PC-3 (cell line): ENCODE measurements around the gene VWA8. TPM values are rescaled to one million over a fixed set of nuclear protein-coding genes. Genes with fewer than 3 reads are reported as not detected.

Experiments
- ATAC-seq: fragments of 200-7000 bp; cut with Tn5 transposase; 2 replicates; pipeline ENCODE4 v1.9.1; 2020; ENCODE audit warnings: mild to moderate bottlenecking, moderate library complexity
- BruUV-seq: library from RNA; stranded (reverse); fragments of 400-500 nt; replicated peaks from 2 replicates; lab custom pipeline; 2021; lab: Mats Ljungman, UMichigan
- CTCF ChIA-PET: fragments of 300-600 bp; sonication (Branson Sonifier 250); formaldehyde crosslinking; loops from one replicate; lab custom pipeline; 2022; ENCODE audit warnings: antibody characterized with exemption; lab: Charles Lee
- POLR2A ChIA-PET: fragments of 300-600 bp; sonication (Branson Sonifier 250); formaldehyde crosslinking; loops from one replicate; lab custom pipeline; 2022; ENCODE audit warnings: antibody characterized with exemption; ENCODE audit not compliant: unreplicated experiment; lab: Charles Lee
- DNase-seq: peaks from one replicate; pipeline ENCODE4 v3.0.0-alpha.2; 2015
- H2AFZ ChIP-seq: fragments of 300-600 bp; sonication (generic); 2 replicates; pipeline ENCODE4 v1.6.0; 2016; ENCODE audit warnings: antibody characterized with exemption, low read length
- H3F3A ChIP-seq: fragments of 300-600 bp; sonication (generic); one replicate; pipeline ENCODE4 v1.6.0; 2017; ENCODE audit warnings: antibody characterized with exemption, low read length, control low read depth, mild to moderate bottlenecking; ENCODE audit not compliant: unreplicated experiment
- H3K27ac ChIP-seq: fragments of 300-600 bp; sonication (generic); 2 replicates; pipeline ENCODE4 v1.5.1; 2016; ENCODE audit warnings: mild to moderate bottlenecking, low read length
- H3K27me3 ChIP-seq: fragments of 300-600 bp; sonication (generic); 2 replicates; pipeline ENCODE4 v1.6.1; 2016; ENCODE audit warnings: low read length, mixed read lengths
- H3K36me3 ChIP-seq: fragments of 300-600 bp; sonication (generic); 2 replicates; pipeline ENCODE4 v1.6.1; 2016; ENCODE audit warnings: low read depth, mixed run types, low read length, mixed read lengths
- H3K4me1 ChIP-seq: fragments of 300-600 bp; sonication (generic); 2 replicates; pipeline ENCODE4 v1.5.1; 2016; ENCODE audit warnings: low read length; ENCODE audit not compliant: insufficient read depth
- H3K4me2 ChIP-seq: fragments of 300-600 bp; sonication (generic); 2 replicates; pipeline ENCODE4 v1.6.0; 2016; ENCODE audit warnings: low read length
- H3K4me3 ChIP-seq: fragments of 300-600 bp; sonication (generic); 2 replicates; pipeline ENCODE4 v1.5.1; 2016; ENCODE audit warnings: mild to moderate bottlenecking, low read length, mixed read lengths
- H3K79me2 ChIP-seq: fragments of 300-600 bp; sonication (generic); 2 replicates; pipeline ENCODE4 v1.6.1; 2017; ENCODE audit warnings: low read length, mixed read lengths
- H3K9ac ChIP-seq: fragments of 300-600 bp; sonication (generic); 2 replicates; pipeline ENCODE4 v1.6.0; 2016; ENCODE audit warnings: mild to moderate bottlenecking, low read length
- H3K9me2 ChIP-seq: fragments of 300-600 bp; sonication (generic); replicated peaks from 2 replicates; pipeline ENCODE4 v1.6.1; 2016; ENCODE audit warnings: mixed run types, low read length, mixed read lengths
- H3K9me3 ChIP-seq: fragments of 300-600 bp; sonication (generic); 2 replicates; pipeline ENCODE4 v1.6.1; 2016; ENCODE audit warnings: low read length, mixed read lengths
- H4K20me1 ChIP-seq: fragments of 300-600 bp; sonication (generic); 2 replicates; pipeline ENCODE4 v1.6.1; 2016; ENCODE audit warnings: low read length, mixed read lengths
- CTCF ChIP-seq: fragments of 300-600 bp; sonication (generic); conservative IDR thresholded peaks from 2 replicates; pipeline ENCODE4 v1.5.1; 2017; ENCODE audit warnings: antibody characterized with exemption, low read depth, mild to moderate bottlenecking, low read length
- EZH2 ChIP-seq: fragments of 300-600 bp; sonication (generic); IDR thresholded peaks from one replicate; pipeline ENCODE4 v1.6.1; 2017; ENCODE audit warnings: antibody characterized with exemption, mild to moderate bottlenecking, low read length; ENCODE audit not compliant: unreplicated experiment
- EZH2phosphoT487 ChIP-seq: fragments of 300-600 bp; sonication (generic); IDR thresholded peaks from 2 replicates; pipeline ENCODE4 v1.6.1; 2018; ENCODE audit warnings: mild to moderate bottlenecking, antibody characterized with exemption, low read length, borderline replicate concordance
- intact Hi-C: fragments of 100-400 bp; cut with micrococcal nuclease; formaldehyde crosslinking; loops from 2 replicates; pipeline ENCODE4 v1.9.0; 2023
- total RNA-seq: library from RNA; depleted of rRNA; stranded (reverse); fragments of >200 nt; gene quantifications from 2 replicates; pipeline ENCODE4 v1.2.3, GENCODE V29; 2014

The VWA8 gene
- total RNA-seq, 1 experiment from 2014 or later = 10.0 TPM

- no peaks in the 10 kb centered on the region for H3K9me2 ChIP-seq
- no peak overlapping the region for H3K4me2 ChIP-seq
- no peaks in the 10 kb centered on the region for H3K79me2 ChIP-seq
- ATAC-seq (no peak), DNase-seq (peak; percentile 60)
- H2AFZ ChIP-seq = no peak overlapping the region
- no peaks in the 10 kb centered on the region for H3K9me3 ChIP-seq
- H3K27ac ChIP-seq = no peak overlapping the region
- H3K27me3 ChIP-seq = no peaks in the 10 kb centered on the region
- H4K20me1 ChIP-seq = no peaks in the 10 kb centered on the region
- BruUV-seq = no TSS peak
- intact Hi-C loops = loop anchor here (1.0 to 2.0 kb wide), 2 partner anchors 194 to 242 kb away; no protein-coding TSS in a partner anchor
- no peaks in the 10 kb centered on the region for H3F3A ChIP-seq
- CTCF ChIA-PET = interaction anchor here (0.6 to 1.4 kb wide), 6 partner anchors 42 to 246 kb away, joined by 3 to 13 read pairs (median 6); no protein-coding TSS in a partner anchor
- H3K9ac ChIP-seq = no peak overlapping the region
- no peak overlapping the region for H3K4me3 ChIP-seq
- peaks cover 17% of the 10 kb centered on the region for H3K4me1 ChIP-seq
- TF ChIP-seq EZH2 = no peak
- TF ChIP-seq EZH2phosphoT487 = no peak
- peak; percentile 77 for TF ChIP-seq CTCF
- no peaks in the 10 kb centered on the region for H3K36me3 ChIP-seq
- POLR2A ChIA-PET = interaction anchor here (0.6 to 0.7 kb wide), 3 partner anchors 64 to 456 kb away, joined by 5 to 8 read pairs (median 5); no protein-coding TSS in a partner anchor
These were observed 308.1 kb downstream of the VWA8 start for GRCh38 chr13:41652735-41653361.

- H3K9me2 ChIP-seq = no peaks in the 10 kb centered on the region
- no peak overlapping the region for H3K27ac ChIP-seq
- H3K4me2 ChIP-seq = no peak overlapping the region
- ATAC-seq = no peak
- H3K4me1 ChIP-seq = peaks cover 25% of the 10 kb centered on the region
- no TSS peak for BruUV-seq
- POLR2A ChIA-PET = no interaction called here
- no peaks in the 10 kb centered on the region for H3K79me2 ChIP-seq
- intact Hi-C loops = loop anchor here (1.0 to 2.0 kb wide), 3 partner anchors 193 to 266 kb away; no protein-coding TSS in a partner anchor
- no peaks in the 10 kb centered on the region for H3K36me3 ChIP-seq
- no peak overlapping the region for H3K4me3 ChIP-seq
- no peak for DNase-seq
- no peak overlapping the region for H2AFZ ChIP-seq
- no peaks in the 10 kb centered on the region for H3K27me3 ChIP-seq
- H3K9me3 ChIP-seq = no peaks in the 10 kb centered on the region
- CTCF ChIA-PET = no interaction called here
- TF ChIP-seq EZH2phosphoT487 = no peak
- TF ChIP-seq CTCF = no peak
- no peak for TF ChIP-seq EZH2
- H4K20me1 ChIP-seq = no peaks in the 10 kb centered on the region
- no peak overlapping the region for H3K9ac ChIP-seq
- H3F3A ChIP-seq = no peaks in the 10 kb centered on the region
These were observed 309.4 kb downstream of the VWA8 start for GRCh38 chr13:41651413-41652058.

GRCh38 chr13:41650706-41651105 is 310.2 kb downstream of the VWA8 start:
- Histone ChIP-seq H3K4me1 (peaks cover 33% of the 10 kb centered on the region), H2AFZ (no peak overlapping the region), H3K9me2 (no peaks in the 10 kb centered on the region), H3K79me2 (no peaks in the 10 kb centered on the region), H4K20me1 (no peaks in the 10 kb centered on the region), H3K4me2 (no peak overlapping the region), H3K9me3 (no peaks in the 10 kb centered on the region), H3K9ac (no peak overlapping the region), H3K36me3 (no peaks in the 10 kb centered on the region), H3K27me3 (no peaks in the 10 kb centered on the region), H3K4me3 (no peak overlapping the region), H3K27ac (no peak overlapping the region), H3F3A (no peaks in the 10 kb centered on the region)
- intact Hi-C loops = loop anchor here (1.0 kb wide), 1 partner anchor 265 kb away; no protein-coding TSS in a partner anchor
- no peak for DNase-seq
- no TSS peak for BruUV-seq
- CTCF ChIA-PET = no interaction called here
- no peak for ATAC-seq
- TF ChIP-seq EZH2phosphoT487 (no peak), EZH2 (no peak), CTCF (no peak)
- POLR2A ChIA-PET = no interaction called here
